ENCODE data around the gene ZNF488.

- TF ChIP-seq POLR2AphosphoS5 (IDR thresholded peaks at IDR 0.05; ENCODE audit: low read depth, low read length) (no peak), TAF1 (IDR thresholded peaks at IDR 0.05; ENCODE audit: borderline replicate concordance, insufficient read depth, low read length) (no peak), FOXP2 (optimal IDR thresholded peaks at IDR 0.05; ENCODE audit: borderline replicate concordance, extremely low read depth, extremely low read length, insufficient read depth) (no peak)
These were observed 25.0 kb downstream of the ZNF488 start for GRCh38 chr10:47359101-47359500.
